ENCODE data around the gene MRFAP1. TPM values are rescaled to one million over a fixed set of nuclear protein-coding genes. Genes with fewer than 3 reads are reported as not detected.
"Not testable (repeated sequence)": the region's sequence is repeated elsewhere in the genome, so short reads cannot be mapped to it uniquely, and the experiment has no call there.

The MRFAP1 gene
- total RNA-seq, 2 experiments from 2014 or later = 106 to 107 TPM

- DNase-seq (no peak), ATAC-seq (no peak)
- no peaks in the 10 kb centered on the region for H3K27me3 Mint-ChIP-seq
- H3K36me3 Mint-ChIP-seq (ENCODE audit: low read depth) = peaks cover 8% of the 10 kb centered on the region
- H3K27ac Mint-ChIP-seq = no peak overlapping the region
- intact Hi-C loops (cut with micrococcal nuclease) = no loop called here
- no peak overlapping the region for H3K4me3 Mint-ChIP-seq
- H3K9me3 Mint-ChIP-seq = no peaks in the 10 kb centered on the region
- ChIA-PET CTCF (interaction anchor here (1.3 kb wide), 1 partner anchor 16 kb away, joined by 5 read pairs; no protein-coding TSS in a partner anchor), POLR2A (interaction anchor here (3.5 kb wide), 1 partner anchor 10 kb away, joined by 19 read pairs; no protein-coding TSS in a partner anchor)
- H3K4me1 Mint-ChIP-seq (ENCODE audit: low read depth) = peaks cover 12% of the 10 kb centered on the region
- TF ChIP-seq CTCF (IDR thresholded peaks at IDR 0.05) = no peak
These were observed 7.2 kb downstream of the MRFAP1 start for GRCh38 chr4:6647582-6648230.

GRCh38 chr4:6649216-6649615 is 8.7 kb downstream of the MRFAP1 start:
- ATAC-seq (no peak), DNase-seq (no peak)
- Mint-ChIP-seq H3K9me3 (no peaks in the 10 kb centered on the region), H3K36me3 (ENCODE audit: low read depth) (no peaks in the 10 kb centered on the region), H3K4me1 (ENCODE audit: low read depth) (no peaks in the 10 kb centered on the region), H3K27ac (no peak overlapping the region), H3K4me3 (no peak overlapping the region), H3K27me3 (no peaks in the 10 kb centered on the region)
- CTCF ChIA-PET = no interaction called here
- no peak for TF ChIP-seq CTCF (IDR thresholded peaks at IDR 0.05)
- POLR2A ChIA-PET = no interaction called here
- intact Hi-C loops (cut with micrococcal nuclease) = no loop called here

GRCh38 chr4:6654211-6654610 is 13.7 kb downstream of the MRFAP1 start:
- H3K4me3 Mint-ChIP-seq; DNase-seq; H3K9me3 Mint-ChIP-seq; intact Hi-C loops (cut with micrococcal nuclease); H3K4me1 Mint-ChIP-seq (ENCODE audit: low read depth); H3K27ac Mint-ChIP-seq; H3K27me3 Mint-ChIP-seq; ATAC-seq; H3K36me3 Mint-ChIP-seq (ENCODE audit: low read depth): not testable (repeated sequence)
- POLR2A ChIA-PET = interaction anchor here (1.0 kb wide), 1 partner anchor 19 kb away, joined by 3 read pairs; a partner anchor contains a TSS
- CTCF ChIA-PET = interaction anchor here (1.1 kb wide), 1 partner anchor 10 kb away, joined by 3 read pairs; no protein-coding TSS in a partner anchor

- H3K4me1 Mint-ChIP-seq (ENCODE audit: low read depth); DNase-seq; H3K4me3 Mint-ChIP-seq; intact Hi-C loops (cut with micrococcal nuclease); H3K9me3 Mint-ChIP-seq; CTCF ChIA-PET; H3K36me3 Mint-ChIP-seq (ENCODE audit: low read depth); ATAC-seq; H3K27ac Mint-ChIP-seq; H3K27me3 Mint-ChIP-seq: not testable (repeated sequence)
- POLR2A ChIA-PET = interaction anchor here (1.5 kb wide), 1 partner anchor 19 kb away, joined by 3 read pairs; no protein-coding TSS in a partner anchor
These were observed 14.8 kb downstream of the MRFAP1 start for GRCh38 chr4:6655291-6655690.

GRCh38 chr4:6655924-6656323 is 15.4 kb downstream of the MRFAP1 start:
- intact Hi-C loops (cut with micrococcal nuclease) = no loop called here
- no peaks in the 10 kb centered on the region for H3K9me3 Mint-ChIP-seq
- H3K27ac Mint-ChIP-seq = no peak overlapping the region
- ChIA-PET POLR2A (interaction anchor here (1.4 to 1.5 kb wide), 2 partner anchors 16 to 19 kb away, joined by 3 to 4 read pairs; partner anchors contain the start of gene MRFAP1), CTCF (no interaction called here)
- H3K4me1 Mint-ChIP-seq (ENCODE audit: low read depth) = peaks cover 6% of the 10 kb centered on the region
- peaks cover 2% of the 10 kb centered on the region for H3K36me3 Mint-ChIP-seq (ENCODE audit: low read depth)
- no peak overlapping the region for H3K4me3 Mint-ChIP-seq
- TF ChIP-seq CTCF (IDR thresholded peaks at IDR 0.05) = no peak
- DNase-seq (no peak), ATAC-seq (no peak)
- peaks cover 4% of the 10 kb centered on the region for H3K27me3 Mint-ChIP-seq

Data from activated CD8-positive, alpha-beta T cell treated with anti-CD3 and anti-CD28 coated beads for 36 hours (primary cell).